Measurements from ENCODE around the gene NAV3.

- TF ChIP-seq FOXM1 (IDR thresholded peaks at IDR 0.05; ENCODE audit: borderline replicate concordance): no peak
- TF ChIP-seq TARDBP (IDR thresholded peaks at IDR 0.05): no peak
- TF ChIP-seq ZNF384 (IDR thresholded peaks at IDR 0.05): no peak
- no peak for TF ChIP-seq ELF4 (IDR thresholded peaks at IDR 0.05)
- TF ChIP-seq SUZ12 (IDR thresholded peaks at IDR 0.05): no peak
- TF ChIP-seq FOXK2 (IDR thresholded peaks at IDR 0.05): no peak
These were observed 203.3 kb downstream of the NAV3 start for GRCh38 chr12:78034025-78034424.

Data from HEK293T (cell line).